ENCODE measurements around the gene CERS6.

CERS6 gene

GRCh38 chr2:168712053-168712452 is 256.0 kb downstream of the CERS6 start:
- no peak for DNase-seq

- no peak for DNase-seq
Measured at GRCh38 chr2:168713325-168713724, 257.3 kb downstream of the CERS6 start.

- DNase-seq = no peak
Measured at GRCh38 chr2:168715849-168716248, 259.8 kb downstream of the CERS6 start.

- no peak for DNase-seq
Measured at GRCh38 chr2:168716839-168717238, 260.8 kb downstream of the CERS6 start.

GRCh38 chr2:168717790-168718502 is 261.9 kb downstream of the CERS6 start:
- no peak for DNase-seq

- no peak for DNase-seq
Measured at GRCh38 chr2:168718622-168719021, 262.6 kb downstream of the CERS6 start.

- no peak for DNase-seq
Measured at GRCh38 chr2:168719446-168719845, 263.4 kb downstream of the CERS6 start.

- DNase-seq = no peak
Measured at GRCh38 chr2:168722592-168722991, 266.5 kb downstream of the CERS6 start.

GRCh38 chr2:168723275-168723899 is 267.3 kb downstream of the CERS6 start:
- DNase-seq = no peak

GRCh38 chr2:168726375-168726774 is 270.3 kb downstream of the CERS6 start:
- no peak for DNase-seq

GRCh38 chr2:168727904-168728470 is 271.9 kb downstream of the CERS6 start:
- DNase-seq = no peak

GRCh38 chr2:168729455-168729854 is 273.4 kb downstream of the CERS6 start:
- DNase-seq = no peak

- DNase-seq = no peak
Measured at GRCh38 chr2:168730344-168730743, 274.3 kb downstream of the CERS6 start.

GRCh38 chr2:168731002-168731401 is 274.9 kb downstream of the CERS6 start:
- DNase-seq = no peak

- no peak for DNase-seq
Measured at GRCh38 chr2:168731616-168732015, 275.5 kb downstream of the CERS6 start.

- no peak for DNase-seq
Measured at GRCh38 chr2:168732100-168732499, 276.0 kb downstream of the CERS6 start.

GRCh38 chr2:168732506-168732905 is 276.4 kb downstream of the CERS6 start:
- DNase-seq = no peak

- no peak for DNase-seq
Measured at GRCh38 chr2:168734199-168734760, 278.2 kb downstream of the CERS6 start.

GRCh38 chr2:168736649-168737445 is 280.8 kb downstream of the CERS6 start:
- DNase-seq = no peak

- DNase-seq = no peak
Measured at GRCh38 chr2:168738062-168738461, 282.0 kb downstream of the CERS6 start.

GRCh38 chr2:168740360-168740759 is 284.3 kb downstream of the CERS6 start:
- no peak for DNase-seq

- DNase-seq = no peak
Measured at GRCh38 chr2:168740788-168741187, 284.7 kb downstream of the CERS6 start.

- no peak for DNase-seq
Measured at GRCh38 chr2:168742258-168742932, 286.3 kb downstream of the CERS6 start.
